H1 (cell line): ENCODE data around the gene LCN12. TPM values are rescaled to one million over a fixed set of nuclear protein-coding genes. Genes with fewer than 3 reads are reported as not detected.

Experiments used
- HDAC2 ChIP-seq, 2 experiments: fragments of 300-600 bp in 1 of 2; sonication (generic) in 1 of 2; IDR thresholded peaks; 2 replicates each; pipeline ENCODE4 v1.6.1; 2011 to 2012; ENCODE audit warnings: low read depth in 2 of 2, low read length in 2 of 2, mild to moderate bottlenecking in 2 of 2, moderate library complexity in 2 of 2, borderline replicate concordance in 1 of 2, inconsistent platforms in 1 of 2
- SP2 ChIP-seq: IDR thresholded peaks from 2 replicates; pipeline ENCODE4 v1.6.1; 2012; ENCODE audit warnings: mild to moderate bottlenecking, low read length, inconsistent platforms
- polyA plus RNA-seq, 7 experiments: library from polyadenylated mRNA; depleted of rRNA in 3 of 7; stranded (reverse) in 5 of 7; unstranded in 2 of 7; fragments of >200 nt in 5 of 7; fragments of 200-250 nt in 2 of 7; gene quantifications; 1 replicate in 5 of 7; 2 replicates in 1 of 7; 4 replicates in 1 of 7; pipeline versions ENCODE4 v1.2.1 to v1.2.3, GENCODE V29; 2011 to 2013; ENCODE audit warnings: missing spikeins in 2 of 7, mixed read lengths in 2 of 7
- total RNA-seq: library from RNA; stranded (reverse); fragmentation: NEBNext Ultra II Directional; extraction: Animal tissue kit (Norgen Biotek cat#: 25700); gene quantifications from 2 replicates; pipeline ENCODE4 v1.2.1, GENCODE V29; 2021
- TF ChIP-seq, protein P1 (sequence below): fragments of 300-600 bp; sonication (generic); IDR thresholded peaks from 2 replicates; pipeline ENCODE4 v1.7.1; 2012; ENCODE audit warnings: low read length, moderate library complexity, mild to moderate bottlenecking, inconsistent platforms; ENCODE audit not compliant: insufficient replicate concordance
- TF ChIP-seq, protein P2 (sequence below), 3 experiments: IDR thresholded peaks; 1 replicate in 2 of 3; 2 replicates in 1 of 3; pipeline versions ENCODE4 v1.5.1 to v1.6.1; 2011; ENCODE audit warnings: low read length in 3 of 3, mild to moderate bottlenecking in 3 of 3, inconsistent platforms in 2 of 3, low read depth in 1 of 3, moderate library complexity in 1 of 3; ENCODE audit not compliant: insufficient read depth in 1 of 3; ENCODE audit errors: control extremely low read depth in 1 of 3
- TF ChIP-seq, protein P3 (sequence below): IDR thresholded peaks from 2 replicates; pipeline ENCODE4 v1.6.1; 2011; ENCODE audit warnings: low read length, improper control_type of control experiment

LCN12 gene
- total and polyA plus RNA-seq, 2 of the 8 experiments (the other 6 are each of a cell fraction or from before 2014, with no cell fraction given): 1.1 to 1.7 TPM

DNA sequence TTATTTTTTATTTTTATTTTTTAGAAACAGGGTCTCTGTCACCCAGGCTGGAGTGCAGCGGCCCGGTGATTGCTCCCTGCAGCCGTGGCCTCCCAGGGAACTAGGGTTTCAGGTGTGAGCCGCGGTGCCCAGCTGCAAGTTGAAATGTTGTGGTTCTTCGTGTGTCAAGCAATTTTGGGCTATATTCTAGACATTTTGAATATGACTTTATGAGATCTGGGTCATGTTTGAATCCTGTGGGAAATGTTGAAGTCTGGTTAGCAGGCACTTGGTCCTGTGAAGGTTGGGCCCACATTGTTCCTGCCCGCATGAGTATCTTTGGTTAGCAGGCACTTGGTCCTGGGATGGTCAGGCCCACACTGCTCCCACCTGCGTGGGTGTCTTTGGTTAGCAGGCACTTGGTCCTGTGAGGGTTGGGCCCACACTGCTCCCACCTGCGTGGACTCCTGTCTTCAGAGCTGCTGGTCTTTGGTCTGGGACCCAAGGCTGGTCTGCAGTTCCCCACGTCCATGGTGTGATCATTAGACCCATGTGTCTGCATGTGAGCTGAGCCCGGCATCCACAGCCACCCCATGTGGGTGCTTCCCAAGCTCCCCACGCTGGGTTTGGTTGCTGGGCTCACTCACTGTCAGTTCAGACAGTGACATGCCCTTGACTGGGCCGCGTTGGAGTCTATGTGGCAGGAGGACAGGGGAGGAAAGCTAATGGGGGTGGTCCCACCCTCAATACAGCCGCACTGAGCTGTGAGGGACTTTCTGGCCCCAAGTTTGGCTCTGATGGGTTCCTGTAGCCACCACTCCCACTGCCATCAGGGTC, 14.7 kb upstream of the LCN12 start (continued):
- TF ChIP-seq, protein P1, sequence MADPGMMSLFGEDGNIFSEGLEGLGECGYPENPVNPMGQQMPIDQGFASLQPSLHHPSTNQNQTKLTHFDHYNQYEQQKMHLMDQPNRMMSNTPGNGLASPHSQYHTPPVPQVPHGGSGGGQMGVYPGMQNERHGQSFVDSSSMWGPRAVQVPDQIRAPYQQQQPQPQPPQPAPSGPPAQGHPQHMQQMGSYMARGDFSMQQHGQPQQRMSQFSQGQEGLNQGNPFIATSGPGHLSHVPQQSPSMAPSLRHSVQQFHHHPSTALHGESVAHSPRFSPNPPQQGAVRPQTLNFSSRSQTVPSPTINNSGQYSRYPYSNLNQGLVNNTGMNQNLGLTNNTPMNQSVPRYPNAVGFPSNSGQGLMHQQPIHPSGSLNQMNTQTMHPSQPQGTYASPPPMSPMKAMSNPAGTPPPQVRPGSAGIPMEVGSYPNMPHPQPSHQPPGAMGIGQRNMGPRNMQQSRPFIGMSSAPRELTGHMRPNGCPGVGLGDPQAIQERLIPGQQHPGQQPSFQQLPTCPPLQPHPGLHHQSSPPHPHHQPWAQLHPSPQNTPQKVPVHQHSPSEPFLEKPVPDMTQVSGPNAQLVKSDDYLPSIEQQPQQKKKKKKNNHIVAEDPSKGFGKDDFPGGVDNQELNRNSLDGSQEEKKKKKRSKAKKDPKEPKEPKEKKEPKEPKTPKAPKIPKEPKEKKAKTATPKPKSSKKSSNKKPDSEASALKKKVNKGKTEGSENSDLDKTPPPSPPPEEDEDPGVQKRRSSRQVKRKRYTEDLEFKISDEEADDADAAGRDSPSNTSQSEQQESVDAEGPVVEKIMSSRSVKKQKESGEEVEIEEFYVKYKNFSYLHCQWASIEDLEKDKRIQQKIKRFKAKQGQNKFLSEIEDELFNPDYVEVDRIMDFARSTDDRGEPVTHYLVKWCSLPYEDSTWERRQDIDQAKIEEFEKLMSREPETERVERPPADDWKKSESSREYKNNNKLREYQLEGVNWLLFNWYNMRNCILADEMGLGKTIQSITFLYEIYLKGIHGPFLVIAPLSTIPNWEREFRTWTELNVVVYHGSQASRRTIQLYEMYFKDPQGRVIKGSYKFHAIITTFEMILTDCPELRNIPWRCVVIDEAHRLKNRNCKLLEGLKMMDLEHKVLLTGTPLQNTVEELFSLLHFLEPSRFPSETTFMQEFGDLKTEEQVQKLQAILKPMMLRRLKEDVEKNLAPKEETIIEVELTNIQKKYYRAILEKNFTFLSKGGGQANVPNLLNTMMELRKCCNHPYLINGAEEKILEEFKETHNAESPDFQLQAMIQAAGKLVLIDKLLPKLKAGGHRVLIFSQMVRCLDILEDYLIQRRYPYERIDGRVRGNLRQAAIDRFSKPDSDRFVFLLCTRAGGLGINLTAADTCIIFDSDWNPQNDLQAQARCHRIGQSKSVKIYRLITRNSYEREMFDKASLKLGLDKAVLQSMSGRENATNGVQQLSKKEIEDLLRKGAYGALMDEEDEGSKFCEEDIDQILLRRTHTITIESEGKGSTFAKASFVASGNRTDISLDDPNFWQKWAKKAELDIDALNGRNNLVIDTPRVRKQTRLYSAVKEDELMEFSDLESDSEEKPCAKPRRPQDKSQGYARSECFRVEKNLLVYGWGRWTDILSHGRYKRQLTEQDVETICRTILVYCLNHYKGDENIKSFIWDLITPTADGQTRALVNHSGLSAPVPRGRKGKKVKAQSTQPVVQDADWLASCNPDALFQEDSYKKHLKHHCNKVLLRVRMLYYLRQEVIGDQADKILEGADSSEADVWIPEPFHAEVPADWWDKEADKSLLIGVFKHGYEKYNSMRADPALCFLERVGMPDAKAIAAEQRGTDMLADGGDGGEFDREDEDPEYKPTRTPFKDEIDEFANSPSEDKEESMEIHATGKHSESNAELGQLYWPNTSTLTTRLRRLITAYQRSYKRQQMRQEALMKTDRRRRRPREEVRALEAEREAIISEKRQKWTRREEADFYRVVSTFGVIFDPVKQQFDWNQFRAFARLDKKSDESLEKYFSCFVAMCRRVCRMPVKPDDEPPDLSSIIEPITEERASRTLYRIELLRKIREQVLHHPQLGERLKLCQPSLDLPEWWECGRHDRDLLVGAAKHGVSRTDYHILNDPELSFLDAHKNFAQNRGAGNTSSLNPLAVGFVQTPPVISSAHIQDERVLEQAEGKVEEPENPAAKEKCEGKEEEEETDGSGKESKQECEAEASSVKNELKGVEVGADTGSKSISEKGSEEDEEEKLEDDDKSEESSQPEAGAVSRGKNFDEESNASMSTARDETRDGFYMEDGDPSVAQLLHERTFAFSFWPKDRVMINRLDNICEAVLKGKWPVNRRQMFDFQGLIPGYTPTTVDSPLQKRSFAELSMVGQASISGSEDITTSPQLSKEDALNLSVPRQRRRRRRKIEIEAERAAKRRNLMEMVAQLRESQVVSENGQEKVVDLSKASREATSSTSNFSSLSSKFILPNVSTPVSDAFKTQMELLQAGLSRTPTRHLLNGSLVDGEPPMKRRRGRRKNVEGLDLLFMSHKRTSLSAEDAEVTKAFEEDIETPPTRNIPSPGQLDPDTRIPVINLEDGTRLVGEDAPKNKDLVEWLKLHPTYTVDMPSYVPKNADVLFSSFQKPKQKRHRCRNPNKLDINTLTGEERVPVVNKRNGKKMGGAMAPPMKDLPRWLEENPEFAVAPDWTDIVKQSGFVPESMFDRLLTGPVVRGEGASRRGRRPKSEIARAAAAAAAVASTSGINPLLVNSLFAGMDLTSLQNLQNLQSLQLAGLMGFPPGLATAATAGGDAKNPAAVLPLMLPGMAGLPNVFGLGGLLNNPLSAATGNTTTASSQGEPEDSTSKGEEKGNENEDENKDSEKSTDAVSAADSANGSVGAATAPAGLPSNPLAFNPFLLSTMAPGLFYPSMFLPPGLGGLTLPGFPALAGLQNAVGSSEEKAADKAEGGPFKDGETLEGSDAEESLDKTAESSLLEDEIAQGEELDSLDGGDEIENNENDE: no peak
- TF ChIP-seq HDAC2 (IDR thresholded peaks at IDR 0.05; ENCODE audit: borderline replicate concordance in 1 of 2, low read depth in 2 of 2, low read length in 2 of 2) (no peak), SP2 (no peak)
- TF ChIP-seq, protein P2, sequence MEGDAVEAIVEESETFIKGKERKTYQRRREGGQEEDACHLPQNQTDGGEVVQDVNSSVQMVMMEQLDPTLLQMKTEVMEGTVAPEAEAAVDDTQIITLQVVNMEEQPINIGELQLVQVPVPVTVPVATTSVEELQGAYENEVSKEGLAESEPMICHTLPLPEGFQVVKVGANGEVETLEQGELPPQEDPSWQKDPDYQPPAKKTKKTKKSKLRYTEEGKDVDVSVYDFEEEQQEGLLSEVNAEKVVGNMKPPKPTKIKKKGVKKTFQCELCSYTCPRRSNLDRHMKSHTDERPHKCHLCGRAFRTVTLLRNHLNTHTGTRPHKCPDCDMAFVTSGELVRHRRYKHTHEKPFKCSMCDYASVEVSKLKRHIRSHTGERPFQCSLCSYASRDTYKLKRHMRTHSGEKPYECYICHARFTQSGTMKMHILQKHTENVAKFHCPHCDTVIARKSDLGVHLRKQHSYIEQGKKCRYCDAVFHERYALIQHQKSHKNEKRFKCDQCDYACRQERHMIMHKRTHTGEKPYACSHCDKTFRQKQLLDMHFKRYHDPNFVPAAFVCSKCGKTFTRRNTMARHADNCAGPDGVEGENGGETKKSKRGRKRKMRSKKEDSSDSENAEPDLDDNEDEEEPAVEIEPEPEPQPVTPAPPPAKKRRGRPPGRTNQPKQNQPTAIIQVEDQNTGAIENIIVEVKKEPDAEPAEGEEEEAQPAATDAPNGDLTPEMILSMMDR (IDR thresholded peaks at IDR 0.05; ENCODE audit: control extremely low read depth in 1 of 3, insufficient read depth in 1 of 3, low read depth in 1 of 3, low read length in 3 of 3): no peak
- TF ChIP-seq, protein P3, sequence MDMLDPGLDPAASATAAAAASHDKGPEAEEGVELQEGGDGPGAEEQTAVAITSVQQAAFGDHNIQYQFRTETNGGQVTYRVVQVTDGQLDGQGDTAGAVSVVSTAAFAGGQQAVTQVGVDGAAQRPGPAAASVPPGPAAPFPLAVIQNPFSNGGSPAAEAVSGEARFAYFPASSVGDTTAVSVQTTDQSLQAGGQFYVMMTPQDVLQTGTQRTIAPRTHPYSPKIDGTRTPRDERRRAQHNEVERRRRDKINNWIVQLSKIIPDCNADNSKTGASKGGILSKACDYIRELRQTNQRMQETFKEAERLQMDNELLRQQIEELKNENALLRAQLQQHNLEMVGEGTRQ: no peak
